ENCODE measurements around the gene GTPBP3. TPM values are rescaled to one million over a fixed set of nuclear protein-coding genes. Genes with fewer than 3 reads are reported as not detected.

Gene GTPBP3
- total and polyA plus RNA-seq, 2 of the 13 experiments (the other 11 are each of a cell fraction or from before 2014, with no cell fraction given) = 17.5 to 30.0 TPM

DNA sequence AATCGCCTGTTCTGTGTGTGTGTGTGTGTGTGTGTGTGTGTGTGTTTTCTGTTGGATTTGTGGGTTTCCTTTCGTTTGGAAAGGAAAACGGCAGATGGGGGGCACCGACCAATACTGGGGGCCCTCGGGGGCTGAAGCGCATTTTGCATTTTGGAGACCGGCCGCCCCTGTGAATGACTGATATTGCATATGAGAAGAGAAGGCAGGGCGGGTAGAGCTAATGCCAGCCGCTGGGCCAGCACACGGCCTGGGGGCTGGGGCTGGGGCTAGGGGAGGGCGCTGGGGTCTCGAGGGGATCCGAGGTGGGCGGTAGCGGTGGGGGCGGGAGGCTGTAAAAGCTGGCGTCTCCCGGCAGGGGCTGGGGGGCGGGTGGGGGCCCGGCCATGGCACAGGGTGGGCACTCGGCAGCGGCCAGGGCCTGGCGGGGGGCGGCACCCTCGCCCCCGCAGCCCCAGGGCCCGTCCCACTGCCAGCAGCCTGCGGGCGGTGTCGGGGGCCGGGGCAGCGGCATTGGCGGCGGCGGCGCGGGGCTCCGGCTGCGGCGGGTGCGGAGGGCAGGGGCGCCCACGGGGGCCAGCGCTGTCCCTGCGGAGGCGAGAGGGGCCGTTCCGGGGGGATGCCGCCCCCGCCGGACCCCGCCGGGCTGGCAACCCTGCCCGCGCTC, 13.9 kb upstream of the GTPBP3 start:
- no peaks in the 10 kb centered on the region for H3K79me2 ChIP-seq (ENCODE audit: insufficient read depth, low read length)
- H4K20me1 ChIP-seq (ENCODE audit: insufficient read depth, low read length) = no peaks in the 10 kb centered on the region
- ChIA-PET CTCF (ENCODE audit: low intra/inter-chr PET ratio, low total read pairs) (no interaction called here), POLR2A (interaction anchor here (1.0 to 1.3 kb wide), 2 partner anchors 9 to 11 kb away, joined by 3 to 5 read pairs; no protein-coding TSS in a partner anchor)
- no peak overlapping the region for H2AFZ ChIP-seq (ENCODE audit: low read length)
- H3K27ac ChIP-seq (ENCODE audit: extremely low read length, insufficient read depth, low read length) = no peak overlapping the region
- no peak overlapping the region for H3K4me3 ChIP-seq (replicated peaks in 1 of 3; ENCODE audit: insufficient read depth in 1 of 3, low read depth in 2 of 3, low read length in 3 of 3)
- DNase-seq (ENCODE audit: low spot score) = no peak
- in situ Hi-C loops (cut with HindIII; ENCODE audit: extremely low pct_ligation_motif_present, low pct_unique_long_range_greater_than_20kb) (no loop called here), intact Hi-C loops (cut with micrococcal nuclease; ENCODE audit: unreplicated experiment) (no loop called here)
- no peaks in the 10 kb centered on the region for H3K9me3 ChIP-seq (ENCODE audit: low read length)
- H3K9ac ChIP-seq (ENCODE audit: insufficient read depth, low read depth, low read length) = no peak overlapping the region
- no TSS peak for BruUV-seq (replicated peaks)
- H3K4me1 ChIP-seq (ENCODE audit: insufficient read depth, low read length) = no peaks in the 10 kb centered on the region
- ATAC-seq = no peak
- H3K36me3 ChIP-seq (replicated peaks in 1 of 2; ENCODE audit: control insufficient read depth in 1 of 2, insufficient read depth in 2 of 2, low read length in 2 of 2) = peaks cover 7 to 25% of the 10 kb centered on the region in 2 experiments; a peak in 3 of 5 replicates
- no peak for TF ChIP-seq ATF7-NPFF (CRISPR knock-in tag; IDR thresholded peaks at IDR 0.05; ENCODE audit: low read depth)
- no peak for TF ChIP-seq PAX8 (CRISPR knock-in tag; IDR thresholded peaks at IDR 0.05; ENCODE audit: borderline replicate concordance)
- TF ChIP-seq MEF2D (CRISPR knock-in tag; IDR thresholded peaks at IDR 0.05) = no peak
- no peak for FAIRE-seq
- H3K4me2 ChIP-seq (ENCODE audit: low read depth, low read length) = no peak overlapping the region
- no peaks in the 10 kb centered on the region for H3K27me3 ChIP-seq (ENCODE audit: control insufficient read depth in 1 of 2, insufficient read depth in 2 of 2, low read length in 2 of 2)
- WGBS (ENCODE audit: low lambda C conversion rate) = 95% methylated on average over 18 of the region's 56 CpGs

DNA sequence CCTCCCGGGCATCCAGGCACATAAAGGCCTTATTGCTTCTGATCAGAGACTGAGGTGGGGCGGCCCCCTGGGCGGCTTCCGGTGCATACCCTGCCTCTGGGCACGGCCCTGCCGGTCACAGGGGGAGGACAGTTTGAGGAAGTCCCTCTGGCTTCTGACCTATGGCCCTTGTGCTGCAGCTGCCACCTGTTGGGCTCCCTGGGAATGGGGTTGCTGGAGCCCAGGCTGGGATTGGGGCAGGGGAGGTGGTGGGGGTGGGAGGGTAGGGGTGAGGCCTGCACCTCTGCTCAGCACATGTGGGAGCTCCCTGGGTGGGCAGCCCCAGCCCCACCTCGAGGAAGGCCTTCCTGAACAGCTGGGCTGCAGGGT, 13.4 kb upstream of the GTPBP3 start:
- TF ChIP-seq NR2F1 (CRISPR knock-in tag; IDR thresholded peaks at IDR 0.05) (no peak), AGO2 (optimal IDR thresholded peaks at IDR 0.05; ENCODE audit: low read depth, low read length) (peak; percentile 46)
- intact Hi-C loops (cut with micrococcal nuclease; ENCODE audit: unreplicated experiment) = no loop called here

More for the DNA sequence above, 13.4 kb upstream of the GTPBP3 start:
- ChIA-PET CTCF (ENCODE audit: low intra/inter-chr PET ratio, low total read pairs) (no interaction called here), POLR2A (interaction anchor here (1.0 kb wide), 1 partner anchor 9 kb away, joined by 5 read pairs; no protein-coding TSS in a partner anchor)
- Histone ChIP-seq H3K9me3 (ENCODE audit: low read length) (no peaks in the 10 kb centered on the region), H3K79me2 (ENCODE audit: insufficient read depth, low read length) (no peaks in the 10 kb centered on the region), H3K27me3 (ENCODE audit: control insufficient read depth in 1 of 2, insufficient read depth in 2 of 2, low read length in 2 of 2) (no peaks in the 10 kb centered on the region), H2AFZ (ENCODE audit: low read length) (no peak overlapping the region), H3K4me2 (ENCODE audit: low read depth, low read length) (no peak overlapping the region), H3K9ac (ENCODE audit: insufficient read depth, low read depth, low read length) (no peak overlapping the region), H3K27ac (ENCODE audit: extremely low read length, insufficient read depth, low read length) (no peak overlapping the region), H3K4me1 (ENCODE audit: insufficient read depth, low read length) (no peaks in the 10 kb centered on the region), H3K4me3 (replicated peaks in 1 of 3; ENCODE audit: insufficient read depth in 1 of 3, low read depth in 2 of 3, low read length in 3 of 3) (no peak overlapping the region), H4K20me1 (ENCODE audit: insufficient read depth, low read length) (no peaks in the 10 kb centered on the region), H3K36me3 (replicated peaks in 1 of 2; ENCODE audit: control insufficient read depth in 1 of 2, insufficient read depth in 2 of 2, low read length in 2 of 2) (peaks cover 7 to 24% of the 10 kb centered on the region in 2 experiments; a peak in 3 of 5 replicates)
- BruUV-seq (replicated peaks) = no TSS peak
- no peak for ATAC-seq
- no peak for DNase-seq (ENCODE audit: low spot score)
- FAIRE-seq = no peak
- in situ Hi-C loops (cut with HindIII; ENCODE audit: extremely low pct_ligation_motif_present, low pct_unique_long_range_greater_than_20kb) = no loop called here
- WGBS (ENCODE audit: low lambda C conversion rate) = 100% methylated on average over 3 of the region's 7 CpGs
